Activated CD4-positive, alpha-beta T cell treated with anti-CD3 and anti-CD28 coated beads, Interleukin-2, amount 10 ng/mL, durations not matched to agents 24 days and 14 days (primary cell): ENCODE results near the gene HOGA1. TPM values are rescaled to one million over a fixed set of nuclear protein-coding genes. Genes with fewer than 3 reads are reported as not detected.

Experiments used
- DNase-seq: peaks from one replicate; pipeline ENCODE4 v3.0.0; 2022
- H3K27ac Mint-ChIP-seq: one replicate; pipeline ENCODE4 v1.8.0; 2022; ENCODE audit warnings: mild to moderate bottlenecking, mixed read lengths
- H3K27me3 Mint-ChIP-seq: one replicate; pipeline ENCODE4 v1.8.0; 2022; ENCODE audit warnings: mixed read lengths
- H3K36me3 Mint-ChIP-seq: one replicate; pipeline ENCODE4 v1.8.0; 2022; ENCODE audit warnings: low read depth, mild to moderate bottlenecking, mixed read lengths
- H3K4me1 Mint-ChIP-seq: one replicate; pipeline ENCODE4 v1.8.0; 2021; ENCODE audit warnings: mixed read lengths
- H3K4me3 Mint-ChIP-seq: one replicate; pipeline ENCODE4 v1.8.0; 2022; ENCODE audit warnings: mild to moderate bottlenecking, moderate library complexity, mixed read lengths
- H3K9me3 Mint-ChIP-seq: one replicate; pipeline ENCODE4 v1.8.0; 2021; ENCODE audit warnings: mixed read lengths
- intact Hi-C: fragments of 100-400 bp; cut with micrococcal nuclease; formaldehyde crosslinking; loops from one replicate; pipeline ENCODE4 v1.15.1; 2023
- total RNA-seq: library from RNA; stranded (reverse); gene quantifications from 2 replicates; pipeline ENCODE4 v1.2.3, GENCODE V29; 2022

Gene HOGA1
- total RNA-seq, 1 donor from 2014 or later, result not detected

DNA sequence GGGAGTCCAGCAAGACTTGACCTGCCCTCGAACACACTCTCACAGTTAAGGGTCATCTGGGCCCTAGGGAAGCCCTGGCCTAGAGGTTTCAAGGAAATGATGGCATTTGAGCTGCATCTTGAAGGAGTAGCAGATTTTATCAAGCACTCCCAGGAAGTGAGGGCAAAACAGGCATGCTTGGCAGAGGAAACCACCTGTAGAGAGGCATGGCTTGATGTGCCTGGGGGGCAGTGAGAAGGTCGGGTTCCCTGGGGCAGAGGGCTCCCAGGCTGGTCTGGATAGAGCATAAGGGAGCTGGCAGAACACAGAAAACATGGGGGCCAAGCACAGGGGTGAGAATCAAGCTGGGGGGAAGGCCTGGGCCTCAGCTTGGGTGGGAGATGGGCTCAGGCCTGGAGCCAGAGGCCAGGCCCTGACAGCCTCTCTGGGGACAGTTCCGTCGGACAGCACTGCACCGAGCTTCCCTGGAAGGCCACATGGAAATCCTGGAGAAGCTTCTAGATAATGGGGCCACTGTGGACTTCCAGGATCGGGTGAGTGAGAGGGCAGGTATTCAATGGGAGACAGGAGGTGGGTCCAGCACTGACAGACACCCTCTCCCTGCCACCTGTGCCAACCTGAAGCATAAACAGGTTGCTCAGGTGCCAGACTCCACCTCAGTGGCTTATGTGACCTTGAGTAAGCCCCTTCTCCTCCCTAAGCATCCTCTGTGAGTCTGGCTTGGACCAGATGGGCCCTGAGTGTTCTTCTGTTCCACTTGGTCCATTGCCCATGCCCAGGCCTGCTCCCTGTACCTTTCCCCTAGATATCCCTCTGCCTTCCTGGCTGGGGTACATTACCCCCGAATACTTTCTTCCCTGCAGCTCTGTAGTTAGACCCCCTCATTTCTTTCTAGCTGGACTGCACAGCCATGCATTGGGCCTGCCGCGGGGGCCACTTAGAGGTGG, 3.5 kb upstream of the HOGA1 start:
- Mint-ChIP-seq H3K4me3 (no peak overlapping the region), H3K9me3 (no peaks in the 10 kb centered on the region), H3K36me3 (no peaks in the 10 kb centered on the region), H3K27ac (no peak overlapping the region), H3K4me1 (no peaks in the 10 kb centered on the region), H3K27me3 (peaks cover 5% of the 10 kb centered on the region)
- intact Hi-C loops, result no loop called here
- no peak for DNase-seq

- H3K27me3 Mint-ChIP-seq, result peaks cover 2% of the 10 kb centered on the region
- H3K27ac Mint-ChIP-seq, result no peak overlapping the region
- no peaks in the 10 kb centered on the region for H3K4me1 Mint-ChIP-seq
- H3K4me3 Mint-ChIP-seq, result no peak overlapping the region
- no peaks in the 10 kb centered on the region for H3K9me3 Mint-ChIP-seq
- intact Hi-C loops, result no loop called here
- no peak for DNase-seq
- H3K36me3 Mint-ChIP-seq, result no peaks in the 10 kb centered on the region
These were observed 2.0 kb upstream of the HOGA1 start for GRCh38 chr10:97582169-97582568.

DNA sequence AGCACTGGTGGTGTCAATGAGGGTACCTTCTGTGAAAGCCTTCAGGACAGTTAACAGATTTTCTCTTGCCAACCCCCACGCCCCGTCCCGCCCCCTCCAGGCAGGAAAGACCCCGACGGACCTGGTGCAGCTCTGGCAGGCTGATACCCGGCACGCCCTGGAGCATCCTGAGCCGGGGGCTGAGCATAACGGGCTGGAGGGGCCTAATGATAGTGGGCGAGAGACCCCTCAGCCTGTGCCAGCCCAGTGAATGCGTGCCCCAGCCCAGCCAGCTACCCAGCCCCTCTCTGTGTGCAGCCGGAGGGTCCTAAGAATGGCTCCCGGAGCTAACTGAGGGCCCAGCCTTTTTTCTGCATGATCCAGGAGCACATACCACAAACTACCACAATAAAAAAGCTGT, 713 bp upstream of the HOGA1 start:
- Mint-ChIP-seq H3K27ac (no peak overlapping the region), H3K9me3 (no peaks in the 10 kb centered on the region), H3K4me3 (no peak overlapping the region), H3K27me3 (no peaks in the 10 kb centered on the region), H3K4me1 (no peaks in the 10 kb centered on the region), H3K36me3 (no peaks in the 10 kb centered on the region)
- no peak for DNase-seq
- intact Hi-C loops, result no loop called here

GRCh38 chr10:97584798-97585438, 729 bp downstream of the HOGA1 start:
- Mint-ChIP-seq H3K27me3 (no peaks in the 10 kb centered on the region), H3K4me1 (peaks cover 2% of the 10 kb centered on the region), H3K4me3 (no peak overlapping the region), H3K9me3 (no peaks in the 10 kb centered on the region), H3K36me3 (no peaks in the 10 kb centered on the region), H3K27ac (no peak overlapping the region)
- intact Hi-C loops, result no loop called here
- no peak for DNase-seq

GRCh38 chr10:97585439-97585811, 1.2 kb downstream of the HOGA1 start:
- intact Hi-C loops, result no loop called here
- H3K36me3 Mint-ChIP-seq, result no peaks in the 10 kb centered on the region
- no peaks in the 10 kb centered on the region for H3K27me3 Mint-ChIP-seq
- no peaks in the 10 kb centered on the region for H3K9me3 Mint-ChIP-seq
- no peak overlapping the region for H3K27ac Mint-ChIP-seq
- peaks cover 2% of the 10 kb centered on the region for H3K4me1 Mint-ChIP-seq
- no peak overlapping the region for H3K4me3 Mint-ChIP-seq
- no peak for DNase-seq

DNA sequence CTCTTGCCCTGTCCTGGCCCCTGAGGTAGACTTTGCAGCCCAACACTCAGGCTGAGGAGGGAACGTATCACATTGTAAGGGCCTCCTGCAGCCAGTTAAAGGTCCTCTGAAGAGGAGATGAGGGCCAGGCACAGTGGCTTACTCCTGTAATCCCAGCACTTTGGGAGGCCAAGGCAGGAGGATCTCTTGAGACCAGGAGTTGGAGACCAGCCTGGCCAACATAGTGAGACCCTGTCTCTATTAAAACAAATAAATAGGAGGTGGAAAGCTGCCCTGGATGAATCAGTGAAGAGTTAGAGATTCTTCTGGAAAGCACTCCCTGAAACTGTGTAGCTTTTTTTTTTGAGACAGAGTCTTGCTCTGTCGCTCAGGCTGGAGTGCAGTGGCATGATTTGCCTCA, 3.0 kb downstream of the HOGA1 start:
- Mint-ChIP-seq H3K27me3 (no peaks in the 10 kb centered on the region), H3K4me1 (peaks cover 2% of the 10 kb centered on the region), H3K36me3 (no peaks in the 10 kb centered on the region), H3K9me3 (no peaks in the 10 kb centered on the region), H3K27ac (no peak overlapping the region), H3K4me3 (no peak overlapping the region)
- no peak for DNase-seq
- intact Hi-C loops, result no loop called here

DNA sequence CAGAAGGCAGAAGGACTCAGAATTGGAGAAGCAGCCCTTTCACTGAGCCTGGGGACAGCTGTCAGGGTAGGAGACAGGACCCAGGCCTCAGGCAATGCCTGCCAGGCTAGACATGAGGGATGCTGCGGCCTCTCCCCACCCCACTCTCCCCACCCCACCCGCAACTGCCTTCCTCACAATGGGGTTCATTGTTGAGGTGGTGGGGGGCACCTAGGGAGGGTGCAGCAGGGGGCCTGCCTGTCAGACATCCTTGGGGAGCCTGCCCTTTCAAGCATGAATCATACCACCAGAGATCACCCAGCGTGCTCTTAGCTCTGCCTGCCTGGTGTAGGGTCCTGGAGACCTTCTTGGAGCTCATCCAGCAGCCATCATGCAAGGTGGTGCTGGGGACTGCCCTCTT, 5.3 kb downstream of the HOGA1 start, which contains the start of gene C10orf62:
Gene C10orf62 (plus strand): TSS at position 243 of the 400 bp plus-strand sequence. CDS start 177 bp downstream, outside the sequence.
- Mint-ChIP-seq H3K4me1 (peaks cover 2% of the 10 kb centered on the region), H3K4me3 (no peak within 1 kb of the TSS), H3K9me3 (no peaks in the 10 kb centered on the region), H3K36me3 (no peaks in the 10 kb centered on the region), H3K27ac (no peak within 1 kb of the TSS), H3K27me3 (no peaks in the 10 kb centered on the region)
- DNase-seq, result no peak
- intact Hi-C loops, result no loop called here

- Mint-ChIP-seq H3K4me3 (no peak overlapping the region), H3K27ac (no peak overlapping the region), H3K9me3 (no peaks in the 10 kb centered on the region), H3K4me1 (peaks cover 2% of the 10 kb centered on the region), H3K36me3 (no peaks in the 10 kb centered on the region), H3K27me3 (no peaks in the 10 kb centered on the region)
- intact Hi-C loops, result no loop called here
- peak; percentile 71 for DNase-seq
These were observed 6.0 kb downstream of the HOGA1 start for GRCh38 chr10:97590082-97590747.

DNA sequence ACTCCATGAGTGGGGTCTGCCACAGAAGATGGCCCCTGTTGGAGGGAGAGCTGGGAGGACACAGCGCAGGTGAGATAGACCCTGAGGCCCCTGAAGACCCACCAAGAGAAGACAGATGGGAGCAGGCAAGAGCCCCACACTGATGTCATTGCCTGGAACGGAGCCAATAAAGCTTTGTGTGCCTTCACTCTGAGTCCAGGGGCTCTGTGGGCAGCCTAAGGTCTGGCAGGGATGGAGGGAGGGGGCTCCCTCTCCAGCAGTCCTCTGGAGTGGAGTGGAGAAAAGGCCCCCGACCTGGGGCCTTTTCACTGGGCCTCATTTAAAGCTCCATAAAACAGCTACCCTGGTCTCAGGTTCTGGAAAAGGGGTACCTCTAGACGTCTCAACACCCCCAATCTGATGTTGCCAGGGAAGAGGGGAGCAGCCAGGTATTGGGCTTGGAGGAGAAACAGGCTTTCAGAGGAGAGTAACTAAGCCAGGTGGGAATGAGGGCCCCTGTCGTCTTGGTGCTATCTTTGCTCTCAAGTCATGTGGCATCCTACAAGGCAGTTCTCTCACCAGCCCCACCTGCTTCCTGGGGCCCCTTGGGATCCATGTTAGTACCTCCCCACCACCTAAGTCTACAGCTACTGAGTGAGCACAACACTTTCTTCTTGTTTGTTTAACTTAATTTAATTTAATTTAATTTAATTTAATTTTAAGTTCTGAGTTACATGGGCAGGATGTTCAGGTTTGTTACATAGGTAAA, 6.7 kb downstream of the HOGA1 start:
- Mint-ChIP-seq H3K9me3 (no peaks in the 10 kb centered on the region), H3K27me3 (no peaks in the 10 kb centered on the region), H3K36me3 (no peaks in the 10 kb centered on the region), H3K27ac (no peak overlapping the region), H3K4me1 (peaks cover 2% of the 10 kb centered on the region), H3K4me3 (no peak overlapping the region)
- no peak for DNase-seq
- intact Hi-C loops, result no loop called here

GRCh38 chr10:97593421-97593820, 9.2 kb downstream of the HOGA1 start:
- H3K27me3 Mint-ChIP-seq, result no peaks in the 10 kb centered on the region
- H3K4me1 Mint-ChIP-seq, result peaks cover 2% of the 10 kb centered on the region
- DNase-seq, result no peak
- H3K36me3 Mint-ChIP-seq, result no peaks in the 10 kb centered on the region
- no peak overlapping the region for H3K4me3 Mint-ChIP-seq
- intact Hi-C loops, result no loop called here
- H3K27ac Mint-ChIP-seq, result no peak overlapping the region
- H3K9me3 Mint-ChIP-seq, result no peaks in the 10 kb centered on the region

- no peak overlapping the region for H3K27ac Mint-ChIP-seq
- H3K9me3 Mint-ChIP-seq, result no peaks in the 10 kb centered on the region
- no peak overlapping the region for H3K4me3 Mint-ChIP-seq
- no peak for DNase-seq
- intact Hi-C loops, result no loop called here
- no peaks in the 10 kb centered on the region for H3K27me3 Mint-ChIP-seq
- H3K36me3 Mint-ChIP-seq, result no peaks in the 10 kb centered on the region
- H3K4me1 Mint-ChIP-seq, result no peaks in the 10 kb centered on the region
These were observed 12.2 kb downstream of the HOGA1 start for GRCh38 chr10:97596101-97597082.

GRCh38 chr10:97597778-97598177, 13.6 kb downstream of the HOGA1 start:
- intact Hi-C loops, result no loop called here
- Mint-ChIP-seq H3K27me3 (no peaks in the 10 kb centered on the region), H3K36me3 (no peaks in the 10 kb centered on the region), H3K27ac (no peak overlapping the region), H3K4me1 (no peaks in the 10 kb centered on the region), H3K9me3 (no peaks in the 10 kb centered on the region), H3K4me3 (no peak overlapping the region)
- DNase-seq, result no peak
